Lung (tissue), 12 donors: ENCODE measurements around the gene MARCHF3. TPM values are rescaled to one million over a fixed set of nuclear protein-coding genes. Genes with fewer than 3 reads are reported as not detected.
"Not testable (repeated sequence)": the region's sequence is repeated elsewhere in the genome, so short reads cannot be mapped to it uniquely, and the experiment has no call there.

Source experiments
- ATAC-seq: fragments of 200-7000 bp; cut with Tn5 transposase; one replicate; pipeline ENCODE4 v1.9.1; 2020; ENCODE audit warnings: moderate number of reproducible peaks; ENCODE audit not compliant: insufficient read depth, low FRiP score
- DNase-seq, 3 donors: peaks; one replicate each; pipeline ENCODE4 v3.0.0-alpha.2; 2013 to 2017
- H3K27ac ChIP-seq, 2 donors: one replicate each; pipeline ENCODE4 v1.5.1; 2013; ENCODE audit warnings: mild to moderate bottlenecking in 2 of 2, moderate library complexity in 2 of 2, control low read depth in 1 of 2, inconsistent platforms in 1 of 2, low read depth in 1 of 2, low read length in 1 of 2
- H3K27me3 ChIP-seq, 3 donors: one replicate each; pipeline ENCODE4 v1.5.1; 2013; ENCODE audit warnings: low read length in 2 of 3; ENCODE audit not compliant: control insufficient read depth in 3 of 3, insufficient read depth in 3 of 3
- H3K36me3 ChIP-seq, 4 donors: one replicate each; pipeline ENCODE4 v1.5.1; 2013; ENCODE audit warnings: low read length in 4 of 4, mild to moderate bottlenecking in 1 of 4, moderate library complexity in 1 of 4; ENCODE audit not compliant: control insufficient read depth in 4 of 4, insufficient read depth in 4 of 4
- H3K4me1 ChIP-seq, 5 donors: one replicate each; pipeline ENCODE4 v1.5.1; 2013; ENCODE audit warnings: low read length in 5 of 5, mild to moderate bottlenecking in 2 of 5, moderate library complexity in 1 of 5; ENCODE audit not compliant: control insufficient read depth in 5 of 5, insufficient read depth in 5 of 5
- H3K4me3 ChIP-seq: one replicate; pipeline ENCODE4 v1.5.1; 2013; ENCODE audit warnings: mild to moderate bottlenecking, control low read depth, moderate library complexity
- H3K9ac ChIP-seq, 2 donors: one replicate each; pipeline ENCODE4 v1.5.1; 2013; ENCODE audit warnings: low read length in 2 of 2, control low read depth in 1 of 2; ENCODE audit not compliant: insufficient read depth in 1 of 2
- H3K9me3 ChIP-seq, 4 donors: one replicate each; pipeline ENCODE4 v1.5.1; 2013; ENCODE audit warnings: low read length in 3 of 4, mild to moderate bottlenecking in 1 of 4, moderate library complexity in 1 of 4; ENCODE audit not compliant: control insufficient read depth in 4 of 4, insufficient read depth in 3 of 4
- CTCF ChIP-seq: IDR thresholded peaks from 2 replicates; pipeline ENCODE4 v1.5.1; 2012; ENCODE audit warnings: mild to moderate bottlenecking; ENCODE audit errors: control extremely low read depth, extremely low read depth
- WGBS, 2 donors: extraction: QIAGEN DNeasy Blood & Tissue Kit; methylation state at CpG; one replicate each; pipeline ENCODE4 v1.1.7; 2013; 5-methylcytosine and 5-hydroxymethylcytosine counted together
- polyA plus RNA-seq, 2 donors: library from polyadenylated mRNA; stranded (reverse); fragments of 200-250 nt; gene quantifications; one replicate each; pipeline ENCODE4 v1.2.1, GENCODE V29; 2013
- total RNA-seq, 2 donors: library from RNA; depleted of rRNA in 1 of 2; stranded (reverse); fragments of >200 nt in 1 of 2; gene quantifications; one replicate each; pipeline ENCODE4 v1.2.1, GENCODE V29; 2014 to 2021
- donor health status: control.
- donor health status: control.
- donor health status: Bipolar disorder and iron deficiency.
- donor health status: healthy.
- donor health status: DM: yes; HTN: yes; CAD: no.

Gene MARCHF3
- total and polyA plus RNA-seq, 4 donors = 3.7 to 17.0 (median 13.1) TPM

DNA sequence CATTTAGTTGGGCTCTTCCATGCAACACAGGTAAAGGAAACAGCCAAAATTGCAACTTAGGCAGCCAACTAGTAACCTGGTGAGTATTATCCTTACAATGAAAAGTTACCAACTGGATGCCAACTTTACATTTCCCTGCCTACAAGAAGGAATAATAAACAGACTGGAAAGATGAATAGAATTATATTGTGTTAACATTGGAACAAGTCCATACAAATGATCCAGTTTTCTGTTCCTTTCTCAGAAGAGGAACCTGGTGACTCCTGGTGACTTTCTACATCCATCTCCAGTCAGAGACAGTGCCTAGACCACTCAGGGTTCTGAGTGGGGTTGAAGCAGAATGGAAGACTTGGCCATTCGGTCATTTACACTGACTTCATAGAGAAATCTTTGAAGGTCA, 20.6 kb downstream of the MARCHF3 start:
- Histone ChIP-seq H3K9me3 (no peaks in the 10 kb centered on the region), H3K36me3 (no peaks in the 10 kb centered on the region), H3K27ac (no peak overlapping the region), H3K9ac (no peak overlapping the region), H3K4me1 (peaks cover 0 to 25% (median 1%) of the 10 kb centered on the region in 5 donors), H3K4me3 (no peak overlapping the region), H3K27me3 (no peaks in the 10 kb centered on the region)
- WGBS, 2 donors = 97 to 98% methylated on average over 1 of the region's 1 CpG
- ATAC-seq = no peak
- no peak for DNase-seq
- no peak for TF ChIP-seq CTCF

DNA sequence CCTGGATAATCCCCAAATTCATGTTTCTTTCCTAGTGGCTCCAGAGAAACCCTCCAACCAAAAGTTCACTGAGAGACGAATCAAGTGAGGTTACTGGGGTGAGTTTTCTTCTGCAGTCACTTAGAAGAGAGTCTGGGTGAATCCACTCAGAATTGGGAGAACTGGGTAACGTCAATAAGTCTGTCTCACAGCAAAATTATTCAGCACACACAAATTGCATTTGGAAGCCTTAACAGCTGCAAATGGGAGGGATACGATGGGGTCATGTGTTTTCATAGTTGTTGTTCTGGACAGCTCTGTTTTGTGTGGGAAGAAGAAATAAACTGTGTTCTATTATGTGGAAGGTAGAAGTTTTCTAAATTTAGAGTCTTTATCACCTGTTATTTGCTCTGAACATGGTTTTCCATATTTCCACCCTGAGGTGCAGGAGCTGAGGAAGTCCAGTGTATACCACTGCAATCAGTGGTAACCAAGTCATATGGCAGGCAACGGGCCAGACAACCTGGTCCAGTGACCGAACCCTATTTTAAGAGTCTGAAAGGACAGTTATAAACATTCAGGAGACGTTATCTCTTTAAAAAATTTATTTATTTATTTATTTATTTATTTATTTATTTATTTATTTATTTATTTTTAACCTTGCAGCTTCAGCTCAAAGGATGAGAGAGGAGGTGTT, 21.9 kb downstream of the MARCHF3 start:
- no peak for TF ChIP-seq CTCF
- H3K9ac ChIP-seq = no peak overlapping the region
- no peaks in the 10 kb centered on the region for H3K36me3 ChIP-seq
- ATAC-seq = no peak
- DNase-seq = no peak
- WGBS, 2 donors = 89 to 91% methylated on average over 6 of the region's 6 CpGs
- no peaks in the 10 kb centered on the region for H3K9me3 ChIP-seq
- H3K4me1 ChIP-seq = peaks cover 0 to 28% (median 4%) of the 10 kb centered on the region in 5 donors
- no peaks in the 10 kb centered on the region for H3K27me3 ChIP-seq
- H3K4me3 ChIP-seq = no peak overlapping the region
- H3K27ac ChIP-seq = peak overlapping the region in 1 of 2 donors; percentile 70

GRCh38 chr5:127007522-127007921, 22.8 kb downstream of the MARCHF3 start:
- H3K9me3 ChIP-seq = no peaks in the 10 kb centered on the region
- no peak for DNase-seq
- H3K27ac ChIP-seq = no peak overlapping the region
- no peak overlapping the region for H3K4me3 ChIP-seq
- WGBS, 2 donors = 94 to 95% methylated on average over 1 of the region's 1 CpG
- H3K4me1 ChIP-seq = peaks cover 0 to 26% (median 0%) of the 10 kb centered on the region in 5 donors
- no peak for TF ChIP-seq CTCF
- no peaks in the 10 kb centered on the region for H3K36me3 ChIP-seq
- H3K27me3 ChIP-seq = no peaks in the 10 kb centered on the region
- no peak for ATAC-seq
- H3K9ac ChIP-seq = no peak overlapping the region

DNA sequence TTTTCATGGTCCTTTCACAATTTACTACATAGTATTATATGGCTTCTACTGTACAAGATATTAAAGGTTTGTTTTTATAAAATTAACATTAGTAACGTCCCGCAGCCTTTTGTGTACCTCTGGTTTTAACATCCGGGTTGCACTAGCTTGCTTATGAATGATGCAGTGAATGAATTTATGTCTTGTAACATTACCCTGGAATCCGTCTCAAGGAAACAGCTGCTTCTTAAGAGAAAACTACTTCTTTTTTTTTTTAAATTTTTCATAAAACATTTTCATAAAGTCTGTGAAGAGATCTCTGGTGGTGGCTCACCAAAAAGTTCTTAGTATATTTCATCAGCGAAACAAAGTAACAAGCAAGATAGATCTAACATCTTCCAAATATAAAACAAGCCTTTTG, 23.6 kb downstream of the MARCHF3 start:
- H3K9ac ChIP-seq = no peak overlapping the region
- no peak overlapping the region for H3K4me3 ChIP-seq
- WGBS, 2 donors = 27 to 42% methylated on average over 5 of the region's 5 CpGs
- peak overlapping the region in 1 of 2 donors; percentile 45 for H3K27ac ChIP-seq
- H3K4me1 ChIP-seq = peaks cover 0 to 29% (median 0%) of the 10 kb centered on the region in 5 donors
- H3K36me3 ChIP-seq = no peaks in the 10 kb centered on the region
- ATAC-seq = no peak
- TF ChIP-seq CTCF = no peak
- no peaks in the 10 kb centered on the region for H3K9me3 ChIP-seq
- DNase-seq = peak in 1 of 3 donors; percentile 36
- H3K27me3 ChIP-seq = no peaks in the 10 kb centered on the region

- H3K36me3 ChIP-seq, H3K27me3 ChIP-seq, H3K4me3 ChIP-seq, H3K9me3 ChIP-seq, H3K9ac ChIP-seq, ATAC-seq, H3K27ac ChIP-seq, DNase-seq: not testable (repeated sequence)
- peaks cover 0 to 25% (median 0%) of the 10 kb centered on the region in 5 donors for H3K4me1 ChIP-seq
- WGBS, 2 donors = 82 to 92% methylated on average over 3 of the region's 3 CpGs
Measured at GRCh38 chr5:127005282-127005681, 25.1 kb downstream of the MARCHF3 start.
